ENCODE results near the gene LZTR1.

LZTR1 gene

GRCh38 chr22:21043860-21044535 is 61.9 kb downstream of the LZTR1 start:
- no peak for DNase-seq
- no peak overlapping the region for H3K14ac ChIP-seq (ENCODE audit: low read length in 2 of 2)
- H3K27me3 ChIP-seq (ENCODE audit: control insufficient read depth in 1 of 2, insufficient read depth in 1 of 2, low read length in 2 of 2) = peaks cover 0 to 7% of the 10 kb centered on the region in 2 experiments
- no peak overlapping the region for H2AFZ ChIP-seq (ENCODE audit: low read depth, low read length)
- H2BK15ac ChIP-seq (ENCODE audit: low read depth, poor library complexity, severe bottlenecking) = peak overlapping the region; percentile 85
- H2AK5ac ChIP-seq (ENCODE audit: low read length, severe bottlenecking) = peak overlapping the region; percentile 90
- peak overlapping the region; percentile 91 for H3K27ac ChIP-seq (ENCODE audit: low read length, poor library complexity, severe bottlenecking)
- H3K79me1 ChIP-seq (replicated peaks; ENCODE audit: low read length, poor library complexity, severe bottlenecking) = no peaks in the 10 kb centered on the region
- no peak overlapping the region for H3K23ac ChIP-seq (ENCODE audit: low read length in 2 of 2)
- H3K4me2 ChIP-seq (ENCODE audit: low read length, poor library complexity, severe bottlenecking) = no peak overlapping the region
- 94% methylated on average over 15 of the region's 15 CpGs for WGBS
- peak overlapping the region; percentile 90 for H3K9ac ChIP-seq (ENCODE audit: low read length)
- peak overlapping the region; percentile 68 for H2BK120ac ChIP-seq (ENCODE audit: low read depth, low read length)
- no peaks in the 10 kb centered on the region for H3K36me3 ChIP-seq (ENCODE audit: control insufficient read depth in 1 of 2, insufficient read depth in 2 of 2, low read depth in 1 of 2, low read length in 2 of 2)
- H3K18ac ChIP-seq (ENCODE audit: low read depth in 1 of 2, low read length in 2 of 2) = no peak overlapping the region
- peak overlapping the region; percentile 55 to 80 for H2BK12ac ChIP-seq (ENCODE audit: low read length in 2 of 2)
- H3K9me3 ChIP-seq (ENCODE audit: control insufficient read depth, low read length) = no peaks in the 10 kb centered on the region
- H3K4me3 ChIP-seq (ENCODE audit: insufficient read depth in 1 of 2, low read depth in 1 of 2, low read length in 2 of 2) = no peak overlapping the region
- H3K4ac ChIP-seq (ENCODE audit: low read depth in 1 of 2, low read length in 2 of 2) = peak overlapping the region; percentile 36 to 54
- peak overlapping the region; percentile 80 for H4K91ac ChIP-seq (ENCODE audit: low read length)
- no peak overlapping the region for H2BK5ac ChIP-seq (ENCODE audit: low read depth, low read length, poor library complexity, severe bottlenecking)
- peak overlapping the region; percentile 75 for H4K8ac ChIP-seq (ENCODE audit: low read length)
- peaks cover 33% of the 10 kb centered on the region for H3K4me1 ChIP-seq (ENCODE audit: control insufficient read depth, insufficient read depth, low read depth, low read length)

GRCh38 chr22:21044931-21045584 is 63.0 kb downstream of the LZTR1 start:
- H2BK12ac ChIP-seq (ENCODE audit: low read length in 2 of 2) = peak overlapping the region in 1 of 2 experiments; percentile 88
- peak overlapping the region; percentile 43 to 80 for H3K4me3 ChIP-seq (ENCODE audit: insufficient read depth in 1 of 2, low read depth in 1 of 2, low read length in 2 of 2)
- peak overlapping the region; percentile 74 for H2BK5ac ChIP-seq (ENCODE audit: low read depth, low read length, poor library complexity, severe bottlenecking)
- H3K27ac ChIP-seq (ENCODE audit: low read length, poor library complexity, severe bottlenecking) = peak overlapping the region; percentile 91
- no peaks in the 10 kb centered on the region for H3K9me3 ChIP-seq (ENCODE audit: control insufficient read depth, low read length)
- peak overlapping the region in 1 of 2 experiments; percentile 81 for H3K18ac ChIP-seq (ENCODE audit: low read depth in 1 of 2, low read length in 2 of 2)
- no peaks in the 10 kb centered on the region for H3K79me1 ChIP-seq (replicated peaks; ENCODE audit: low read length, poor library complexity, severe bottlenecking)
- peak overlapping the region; percentile 88 for H4K8ac ChIP-seq (ENCODE audit: low read length)
- H3K4me1 ChIP-seq (ENCODE audit: control insufficient read depth, insufficient read depth, low read depth, low read length) = peaks cover 33% of the 10 kb centered on the region
- 5% methylated on average over 14 of the region's 15 CpGs for WGBS
- peak overlapping the region; percentile 85 for H2BK15ac ChIP-seq (ENCODE audit: low read depth, poor library complexity, severe bottlenecking)
- peak overlapping the region; percentile 44 for H2AFZ ChIP-seq (ENCODE audit: low read depth, low read length)
- H4K91ac ChIP-seq (ENCODE audit: low read length) = peak overlapping the region; percentile 52
- peak overlapping the region; percentile 68 for H2BK120ac ChIP-seq (ENCODE audit: low read depth, low read length)
- peak overlapping the region; percentile 73 for H3K4me2 ChIP-seq (ENCODE audit: low read length, poor library complexity, severe bottlenecking)
- H3K27me3 ChIP-seq (ENCODE audit: control insufficient read depth in 1 of 2, insufficient read depth in 1 of 2, low read length in 2 of 2) = peaks cover 0 to 7% of the 10 kb centered on the region in 2 experiments
- no peaks in the 10 kb centered on the region for H3K36me3 ChIP-seq (ENCODE audit: control insufficient read depth in 1 of 2, insufficient read depth in 2 of 2, low read depth in 1 of 2, low read length in 2 of 2)
- H3K9ac ChIP-seq (ENCODE audit: low read length) = peak overlapping the region; percentile 90
- H2AK5ac ChIP-seq (ENCODE audit: low read length, severe bottlenecking) = no peak overlapping the region
- H3K23ac ChIP-seq (ENCODE audit: low read length in 2 of 2) = no peak overlapping the region
- no peak overlapping the region for H3K14ac ChIP-seq (ENCODE audit: low read length in 2 of 2)
- peak overlapping the region in 1 of 2 experiments; percentile 14 for H3K4ac ChIP-seq (ENCODE audit: low read depth in 1 of 2, low read length in 2 of 2)
- peak; percentile 89 for DNase-seq

GRCh38 chr22:21045585-21046294 is 63.6 kb downstream of the LZTR1 start, which contains the start of gene LRRC74B:
Gene LRRC74B (plus strand): TSS chr22:21045946. CDS start chr22:21045987, 41 bp downstream.
- Histone ChIP-seq H3K27ac (ENCODE audit: low read length, poor library complexity, severe bottlenecking) (peak within 1 kb of the TSS; percentile 91), H3K18ac (ENCODE audit: low read depth in 1 of 2, low read length in 2 of 2) (peak within 1 kb of the TSS; percentile 46 to 81), H3K4me2 (ENCODE audit: low read length, poor library complexity, severe bottlenecking) (peak within 1 kb of the TSS; percentile 93), H2BK5ac (ENCODE audit: low read depth, low read length, poor library complexity, severe bottlenecking) (peak within 1 kb of the TSS; percentile 74), H2BK15ac (ENCODE audit: low read depth, poor library complexity, severe bottlenecking) (no peak within 1 kb of the TSS), H3K4ac (ENCODE audit: low read depth in 1 of 2, low read length in 2 of 2) (peak within 1 kb of the TSS in 1 of 2 experiments; percentile 14), H3K14ac (ENCODE audit: low read length in 2 of 2) (no peak within 1 kb of the TSS), H3K23ac (ENCODE audit: low read length in 2 of 2) (no peak within 1 kb of the TSS), H3K9me3 (ENCODE audit: control insufficient read depth, low read length) (no peaks in the 10 kb centered on the region), H2AFZ (ENCODE audit: low read depth, low read length) (peak within 1 kb of the TSS; percentile 68), H3K36me3 (ENCODE audit: control insufficient read depth in 1 of 2, insufficient read depth in 2 of 2, low read depth in 1 of 2, low read length in 2 of 2) (no peaks in the 10 kb centered on the region), H3K4me3 (ENCODE audit: insufficient read depth in 1 of 2, low read depth in 1 of 2, low read length in 2 of 2) (peak within 1 kb of the TSS; percentile 55 to 80), H3K27me3 (ENCODE audit: control insufficient read depth in 1 of 2, insufficient read depth in 1 of 2, low read length in 2 of 2) (peaks cover 0 to 7% of the 10 kb centered on the region in 2 experiments), H3K9ac (ENCODE audit: low read length) (peak within 1 kb of the TSS; percentile 90), H2AK5ac (ENCODE audit: low read length, severe bottlenecking) (no peak within 1 kb of the TSS), H2BK120ac (ENCODE audit: low read depth, low read length) (peak within 1 kb of the TSS; percentile 68), H2BK12ac (ENCODE audit: low read length in 2 of 2) (peak within 1 kb of the TSS in 1 of 2 experiments; percentile 88), H3K4me1 (ENCODE audit: control insufficient read depth, insufficient read depth, low read depth, low read length) (peaks cover 33% of the 10 kb centered on the region), H4K8ac (ENCODE audit: low read length) (peak within 1 kb of the TSS; percentile 88), H4K91ac (ENCODE audit: low read length) (peak within 1 kb of the TSS; percentile 52), H3K79me1 (replicated peaks; ENCODE audit: low read length, poor library complexity, severe bottlenecking) (no peaks in the 10 kb centered on the region)
- WGBS = under 1% methylated on average over 42 of the region's 47 CpGs
- DNase-seq = peak; percentile 96
